NB4 (cell line): Measurements from ENCODE around the gene PDZD4.

ENCODE experiments used
- DNase-seq: peaks from one replicate; pipeline ENCODE4 v3.0.0; 2010; ENCODE audit warnings: low read depth
- H3K4me3 ChIP-seq: one replicate; pipeline ENCODE4 v1.5.1; 2011; ENCODE audit warnings: mild to moderate bottlenecking, low read depth, low read length, moderate library complexity
- MAX ChIP-seq: IDR thresholded peaks from 2 replicates; pipeline ENCODE4 v1.6.1; 2011; ENCODE audit warnings: low read depth, low read length
- MYC ChIP-seq: IDR thresholded peaks from 2 replicates; pipeline ENCODE4 v1.6.1; 2011; ENCODE audit warnings: low read depth, low read length
- POLR2A ChIP-seq: IDR thresholded peaks from 2 replicates; pipeline ENCODE4 v1.6.1; 2011; ENCODE audit warnings: mild to moderate bottlenecking; ENCODE audit not compliant: insufficient read length; ENCODE audit errors: extremely low read depth
- TF ChIP-seq, protein P1 (sequence below): IDR thresholded peaks from one replicate; pipeline ENCODE4 v1.5.1; 2012; ENCODE audit warnings: low read depth, low read length

The PDZD4 gene

DNA sequence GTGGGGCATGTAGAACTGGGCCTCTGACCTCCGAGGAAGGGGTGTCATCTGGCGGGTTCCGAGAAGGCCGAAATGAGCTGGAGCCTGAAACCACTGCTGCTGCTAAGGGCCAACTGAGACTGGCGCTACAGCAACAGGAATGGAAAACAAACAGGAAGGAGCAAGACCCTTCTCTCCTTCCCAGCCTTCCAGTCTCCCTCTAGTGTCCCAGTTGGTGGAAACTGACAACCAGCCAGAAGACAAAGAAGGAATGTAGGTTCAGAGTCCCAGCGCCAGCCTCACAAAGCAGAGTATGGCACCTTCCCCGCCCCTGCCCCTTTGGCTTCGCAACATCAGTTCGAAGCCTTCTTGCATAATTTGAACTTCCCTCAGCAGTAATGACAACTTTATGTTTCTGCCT is 24.4 kb upstream of the PDZD4 start:
- no peak overlapping the region for H3K4me3 ChIP-seq
- no peak for DNase-seq
- TF ChIP-seq MYC (no peak), POLR2A (no peak), MAX (no peak)
- TF ChIP-seq, protein P1, sequence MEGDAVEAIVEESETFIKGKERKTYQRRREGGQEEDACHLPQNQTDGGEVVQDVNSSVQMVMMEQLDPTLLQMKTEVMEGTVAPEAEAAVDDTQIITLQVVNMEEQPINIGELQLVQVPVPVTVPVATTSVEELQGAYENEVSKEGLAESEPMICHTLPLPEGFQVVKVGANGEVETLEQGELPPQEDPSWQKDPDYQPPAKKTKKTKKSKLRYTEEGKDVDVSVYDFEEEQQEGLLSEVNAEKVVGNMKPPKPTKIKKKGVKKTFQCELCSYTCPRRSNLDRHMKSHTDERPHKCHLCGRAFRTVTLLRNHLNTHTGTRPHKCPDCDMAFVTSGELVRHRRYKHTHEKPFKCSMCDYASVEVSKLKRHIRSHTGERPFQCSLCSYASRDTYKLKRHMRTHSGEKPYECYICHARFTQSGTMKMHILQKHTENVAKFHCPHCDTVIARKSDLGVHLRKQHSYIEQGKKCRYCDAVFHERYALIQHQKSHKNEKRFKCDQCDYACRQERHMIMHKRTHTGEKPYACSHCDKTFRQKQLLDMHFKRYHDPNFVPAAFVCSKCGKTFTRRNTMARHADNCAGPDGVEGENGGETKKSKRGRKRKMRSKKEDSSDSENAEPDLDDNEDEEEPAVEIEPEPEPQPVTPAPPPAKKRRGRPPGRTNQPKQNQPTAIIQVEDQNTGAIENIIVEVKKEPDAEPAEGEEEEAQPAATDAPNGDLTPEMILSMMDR, result no peak

- no peak overlapping the region for H3K4me3 ChIP-seq
- DNase-seq, result no peak
- no peak for TF ChIP-seq POLR2A
- TF ChIP-seq, protein P1, result no peak
- no peak for TF ChIP-seq MYC
- TF ChIP-seq MAX, result no peak
Measured at GRCh38 chrX:153853902-153854267, 23.5 kb upstream of the PDZD4 start.

DNA sequence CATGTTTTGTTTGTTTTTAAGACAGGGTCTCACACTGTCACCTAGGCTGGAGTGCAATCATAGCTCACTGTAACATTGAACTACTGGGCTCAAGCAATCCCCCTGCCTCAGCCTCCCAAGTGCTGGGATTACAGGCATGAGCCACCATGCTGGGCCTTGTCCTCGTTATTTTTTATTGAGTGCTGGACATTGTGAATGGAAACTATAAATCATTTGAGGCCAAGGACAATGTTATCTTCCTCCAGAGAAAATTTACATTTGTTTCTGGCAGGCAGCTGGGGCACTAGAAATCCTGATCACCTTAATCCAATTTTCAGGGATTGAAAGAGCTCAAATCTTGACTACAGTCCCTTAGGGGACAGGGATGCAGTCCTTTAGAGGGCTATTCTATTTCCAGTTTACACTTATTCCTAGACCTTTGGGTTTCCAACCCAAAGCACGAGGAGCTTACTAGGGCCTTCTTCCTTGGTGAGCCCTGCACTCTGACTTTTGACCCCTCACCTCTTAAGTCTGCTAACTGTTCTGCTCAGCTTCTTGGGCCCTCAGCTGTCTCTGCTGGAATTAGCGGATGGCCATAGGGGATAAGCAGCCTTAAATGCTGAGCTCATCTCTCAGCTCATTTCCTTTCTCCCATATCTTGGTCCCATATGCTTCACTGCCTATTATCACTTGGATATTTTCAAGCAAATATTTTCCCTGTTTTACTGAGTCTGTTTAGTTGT is 23.0 kb upstream of the PDZD4 start:
- TF ChIP-seq MAX, result no peak
- TF ChIP-seq, protein P1, result no peak
- no peak for TF ChIP-seq MYC
- no peak for TF ChIP-seq POLR2A
- no peak for DNase-seq
- no peak overlapping the region for H3K4me3 ChIP-seq

DNA sequence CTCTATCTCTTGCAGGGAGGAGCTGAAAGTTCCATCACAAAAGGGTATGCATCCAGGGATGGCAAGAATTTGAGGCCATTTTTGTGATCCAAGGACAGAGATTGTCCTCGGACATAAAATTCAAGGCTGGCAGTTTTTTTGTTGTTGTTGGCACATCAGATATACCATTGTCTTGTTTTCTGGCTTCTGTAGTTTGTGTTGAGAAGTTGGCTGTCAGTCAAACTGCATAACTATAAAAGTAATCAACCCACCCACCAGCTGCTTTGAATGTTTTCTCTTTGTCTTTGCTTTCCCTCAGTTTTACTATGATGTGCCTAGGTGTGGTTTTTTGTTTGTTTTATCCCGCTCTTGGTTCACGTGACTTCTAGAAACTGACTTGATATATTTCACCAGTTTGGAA is 21.6 kb upstream of the PDZD4 start:
- H3K4me3 ChIP-seq, result no peak overlapping the region
- TF ChIP-seq MAX (no peak), MYC (no peak), POLR2A (no peak)
- TF ChIP-seq, protein P1, result no peak
- no peak for DNase-seq

DNA sequence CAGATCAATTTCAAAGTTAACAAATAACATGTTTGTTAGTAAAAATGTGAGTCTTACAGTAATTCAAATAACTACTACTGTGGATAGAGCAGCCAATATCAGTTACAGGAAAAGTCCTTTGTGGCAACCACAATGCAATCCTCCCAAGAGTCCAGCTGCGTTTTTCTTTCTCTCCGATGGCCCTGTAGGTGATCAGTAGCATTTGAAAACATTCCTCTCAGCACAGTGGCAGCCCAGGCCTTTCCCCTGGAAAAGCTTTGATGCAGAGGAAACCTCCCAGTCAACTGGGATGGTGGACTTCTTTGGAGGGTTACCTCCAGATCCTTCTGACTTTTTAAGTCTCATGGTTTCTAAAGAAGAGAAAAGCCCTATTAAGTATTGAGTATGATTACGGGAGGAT is 18.0 kb upstream of the PDZD4 start:
- no peak for DNase-seq
- TF ChIP-seq MYC (no peak), POLR2A (no peak), MAX (no peak)
- TF ChIP-seq, protein P1, result no peak
- no peak overlapping the region for H3K4me3 ChIP-seq

GRCh38 chrX:153845842-153846241 is 15.5 kb upstream of the PDZD4 start:
- no peak for DNase-seq
- H3K4me3 ChIP-seq, result no peak overlapping the region
- TF ChIP-seq MYC (no peak), POLR2A (no peak)
- TF ChIP-seq, protein P1, result no peak
